T-cell (primary cell): Measurements from ENCODE around the gene KCNJ6. TPM values are rescaled to one million over a fixed set of nuclear protein-coding genes. Genes with fewer than 3 reads are reported as not detected.

Source experiments
- ATAC-seq, 4 experiments: fragments of 200-7000 bp in 3 of 4; fragments of 150-1000 bp in 1 of 4; cut with Tn5 transposase; replicated peaks in 1 of 4; 1 replicate in 3 of 4; 2 replicates in 1 of 4; pipeline ENCODE4 v1.10.0; 2021; ENCODE audit warnings: moderate library complexity in 3 of 4, mild to moderate bottlenecking in 2 of 4, moderate number of reproducible peaks in 1 of 4
- CTCF ChIA-PET, 2 donors: fragments of 300-600 bp; sonication (Branson Sonifier 250); formaldehyde crosslinking; loops; one replicate each; lab custom pipeline; 2022; ENCODE audit warnings: antibody characterized with exemption in 2 of 2; lab: Charles Lee
- POLR2A ChIA-PET, 2 donors: fragments of 300-600 bp; sonication (Branson Sonifier 250); formaldehyde crosslinking; loops; one replicate each; lab custom pipeline; 2022; ENCODE audit warnings: antibody characterized with exemption in 2 of 2; lab: Charles Lee
- DNase-seq, 35 experiments: peaks; one replicate each; pipeline versions ENCODE4 v3.0.0 to v3.0.0-alpha.2; 2013 to 2023
- H3K27ac ChIP-seq: one replicate; pipeline ENCODE4 v1.5.1; 2013; ENCODE audit warnings: low read length
- H3K27me3 ChIP-seq, 2 experiments: replicated peaks in 1 of 2; 1 replicate in 1 of 2; 2 replicates in 1 of 2; pipeline versions ENCODE4 v1.6.1 to v1.7.0; 2013; ENCODE audit warnings: low read length in 1 of 2, mixed read lengths in 1 of 2; ENCODE audit not compliant: control insufficient read depth in 2 of 2, insufficient read depth in 2 of 2; ENCODE audit errors: extremely low read depth in 1 of 2
- H3K36me3 ChIP-seq, 2 donors: 1 replicate in 1 of 2; 2 replicates in 1 of 2; pipeline versions ENCODE4 v1.6.1 to v1.7.0; 2013; ENCODE audit warnings: low read length in 1 of 2; ENCODE audit not compliant: control insufficient read depth in 2 of 2, insufficient read depth in 1 of 2; ENCODE audit errors: extremely low read depth in 1 of 2
- H3K4me1 ChIP-seq, 2 experiments: 1 replicate in 1 of 2; 2 replicates in 1 of 2; pipeline versions ENCODE4 v1.6.1 to v1.7.0; 2013; ENCODE audit warnings: low read length in 2 of 2, mixed read lengths in 1 of 2; ENCODE audit not compliant: insufficient read depth in 2 of 2, control insufficient read depth in 1 of 2; ENCODE audit errors: extremely low read depth in 1 of 2
- H3K4me3 ChIP-seq, 2 donors: 1 replicate in 1 of 2; 2 replicates in 1 of 2; pipeline versions ENCODE4 v1.5.1 to v1.7.0; 2013; ENCODE audit warnings: mild to moderate bottlenecking in 2 of 2, low read length in 1 of 2, moderate library complexity in 1 of 2; ENCODE audit not compliant: control insufficient read depth in 1 of 2; ENCODE audit errors: extremely low read depth in 1 of 2
- H3K9me3 ChIP-seq: 2 replicates; pipeline ENCODE4 v1.7.0; 2013
- H3K27ac Mint-ChIP-seq, 2 donors: one replicate each; pipeline ENCODE4 v1.8.0; 2020 to 2021; ENCODE audit warnings: mild to moderate bottlenecking in 2 of 2, mixed read lengths in 2 of 2
- H3K27me3 Mint-ChIP-seq, 2 donors: one replicate each; pipeline ENCODE4 v1.8.0; 2021 to 2022; ENCODE audit warnings: mixed read lengths in 2 of 2
- H3K36me3 Mint-ChIP-seq: one replicate; pipeline ENCODE4 v1.8.0; 2021; ENCODE audit warnings: mixed read lengths
- H3K4me1 Mint-ChIP-seq, 3 donors: one replicate each; pipeline ENCODE4 v1.8.0; 2020 to 2022; ENCODE audit warnings: mixed read lengths in 3 of 3, mild to moderate bottlenecking in 1 of 3
- H3K4me3 Mint-ChIP-seq, 3 donors: one replicate each; pipeline ENCODE4 v1.8.0; 2020 to 2022; ENCODE audit warnings: mild to moderate bottlenecking in 3 of 3, mixed read lengths in 3 of 3, moderate library complexity in 3 of 3
- H3K9me3 Mint-ChIP-seq, 3 donors: one replicate each; pipeline ENCODE4 v1.8.0; 2020 to 2022; ENCODE audit warnings: mixed read lengths in 3 of 3
- WGBS: methylation state at CpG from one replicate; pipeline ENCODE4 v1.1.5; 2013; ENCODE audit warnings: missing lambda C conversion rate; ENCODE audit not compliant: insufficient coverage; 5-methylcytosine and 5-hydroxymethylcytosine counted together
- total RNA-seq, 35 experiments: library from RNA in 6 of 35; stranded (reverse) in 6 of 35; fragments of 120-200 nt in 1 of 35; gene quantifications; one replicate each; pipeline versions ENCODE4 v1.2.1 to v1.2.4 and lab custom pipeline; 2013 to 2026

KCNJ6 gene
- total RNA-seq, 5 donors from 2014 or later (not counting 1 experiment from before 2014, with no cell fraction given) = not detected

DNA sequence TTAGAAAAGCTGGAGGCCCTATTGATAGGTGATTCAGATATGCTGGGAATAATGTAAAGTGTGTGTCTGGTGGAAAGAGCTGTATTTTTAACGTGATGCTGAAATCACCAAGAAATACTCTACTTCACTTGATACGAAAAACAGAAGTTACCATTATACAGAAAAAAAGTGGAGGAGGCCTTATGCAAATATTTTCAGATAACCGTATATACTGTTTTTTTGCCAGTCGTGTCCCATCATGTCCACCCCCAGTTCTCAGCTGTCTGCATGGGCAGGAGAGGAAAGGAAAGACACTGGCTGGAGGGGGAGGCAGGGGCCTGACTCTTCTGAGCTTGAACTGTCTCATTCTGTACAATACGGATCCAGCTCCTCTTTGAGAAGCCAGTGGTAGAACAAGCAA, 51.1 kb downstream of the KCNJ6 start:
- no peak overlapping the region for H3K4me3 ChIP-seq
- peaks cover 0 to 10% of the 10 kb centered on the region in 2 experiments for H3K27me3 ChIP-seq
- H3K27ac Mint-ChIP-seq = no peak overlapping the region
- DNase-seq = no peak
- no peaks in the 10 kb centered on the region for H3K4me1 ChIP-seq
- ChIA-PET CTCF (no interaction called here), POLR2A (no interaction called here)
- H3K9me3 Mint-ChIP-seq = peaks cover 0 to 3% (median 0%) of the 10 kb centered on the region in 3 donors
- peaks cover 14 to 17% of the 10 kb centered on the region in 2 donors for H3K27me3 Mint-ChIP-seq
- H3K27ac ChIP-seq = no peak overlapping the region
- 80% methylated on average over 1 of the region's 5 CpGs for WGBS
- H3K9me3 ChIP-seq = no peaks in the 10 kb centered on the region
- H3K36me3 Mint-ChIP-seq = no peaks in the 10 kb centered on the region
- H3K4me1 Mint-ChIP-seq = no peaks in the 10 kb centered on the region
- no peak overlapping the region for H3K4me3 Mint-ChIP-seq
- H3K36me3 ChIP-seq = no peaks in the 10 kb centered on the region
- no peak for ATAC-seq

DNA sequence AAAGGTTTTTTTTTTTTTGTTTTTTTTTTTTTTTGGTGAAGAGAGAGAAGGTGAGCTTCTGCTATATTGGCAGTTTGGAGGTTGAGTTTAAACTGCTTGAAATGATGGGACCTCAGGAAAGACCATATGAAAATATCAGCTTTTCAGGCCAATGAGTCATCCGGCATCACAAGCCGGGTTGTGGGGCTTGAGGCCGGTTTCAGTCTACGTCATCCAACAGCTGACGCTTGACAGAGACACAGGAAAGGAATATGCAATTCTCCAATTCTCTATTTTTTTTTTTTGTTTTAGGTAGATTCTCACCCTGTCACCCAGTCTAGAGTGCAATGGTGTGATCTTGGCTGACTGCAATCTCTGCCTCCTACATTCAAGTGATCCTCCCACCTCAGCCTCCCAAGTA, 52.4 kb downstream of the KCNJ6 start:
- DNase-seq (peak in 1 of 35 experiments; percentile 24), ATAC-seq (no peak)
- Mint-ChIP-seq H3K4me1 (no peaks in the 10 kb centered on the region), H3K4me3 (no peak overlapping the region), H3K27ac (no peak overlapping the region), H3K9me3 (peaks cover 0 to 3% (median 0%) of the 10 kb centered on the region in 3 donors), H3K36me3 (no peaks in the 10 kb centered on the region), H3K27me3 (peaks cover 15 to 17% of the 10 kb centered on the region in 2 donors)
- Histone ChIP-seq H3K4me1 (no peaks in the 10 kb centered on the region), H3K9me3 (no peaks in the 10 kb centered on the region), H3K27ac (no peak overlapping the region), H3K27me3 (peaks cover 0 to 10% of the 10 kb centered on the region in 2 experiments), H3K36me3 (no peaks in the 10 kb centered on the region), H3K4me3 (no peak overlapping the region)
- CTCF ChIA-PET = no interaction called here
- WGBS = 40% methylated on average over 1 of the region's 5 CpGs
- POLR2A ChIA-PET = no interaction called here

DNA sequence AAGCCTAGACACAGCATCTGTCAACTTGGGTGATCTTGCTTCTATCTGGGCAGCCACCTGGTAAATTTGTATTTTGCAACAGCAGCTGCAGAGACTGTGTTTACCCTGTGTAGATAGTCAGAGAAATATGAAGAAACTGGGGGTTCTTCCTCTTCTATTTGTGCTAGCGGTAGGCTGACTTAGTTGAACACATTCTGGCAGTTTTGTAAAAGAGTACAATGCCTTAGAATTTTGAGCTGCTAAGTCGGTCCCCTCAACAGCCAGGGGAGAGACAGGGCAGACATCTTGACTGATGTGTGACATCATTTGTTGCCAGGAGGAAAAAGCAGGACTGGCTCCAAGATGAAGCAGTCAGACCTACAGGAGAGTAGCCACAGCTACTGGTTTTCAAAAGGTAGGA, 53.7 kb downstream of the KCNJ6 start:
- H3K4me1 Mint-ChIP-seq = no peaks in the 10 kb centered on the region
- no peak overlapping the region for H3K27ac Mint-ChIP-seq
- CTCF ChIA-PET = interaction anchor here in 1 of 2 donors (0.5 kb wide), 1 partner anchor 628 kb away, joined by 3 read pairs; no protein-coding TSS in a partner anchor
- peak in 1 of 35 experiments; percentile 5 for DNase-seq
- Histone ChIP-seq H3K4me3 (no peak overlapping the region), H3K27ac (no peak overlapping the region), H3K36me3 (no peaks in the 10 kb centered on the region), H3K9me3 (no peaks in the 10 kb centered on the region), H3K4me1 (no peaks in the 10 kb centered on the region), H3K27me3 (peaks cover 0 to 8% of the 10 kb centered on the region in 2 experiments)
- POLR2A ChIA-PET = no interaction called here
- no peak overlapping the region for H3K4me3 Mint-ChIP-seq
- H3K9me3 Mint-ChIP-seq = peaks cover 0 to 3% (median 0%) of the 10 kb centered on the region in 3 donors
- H3K36me3 Mint-ChIP-seq = no peaks in the 10 kb centered on the region
- peaks cover 11 to 20% of the 10 kb centered on the region in 2 donors for H3K27me3 Mint-ChIP-seq
- 24% methylated on average over 2 of the region's 2 CpGs for WGBS
- no peak for ATAC-seq

DNA sequence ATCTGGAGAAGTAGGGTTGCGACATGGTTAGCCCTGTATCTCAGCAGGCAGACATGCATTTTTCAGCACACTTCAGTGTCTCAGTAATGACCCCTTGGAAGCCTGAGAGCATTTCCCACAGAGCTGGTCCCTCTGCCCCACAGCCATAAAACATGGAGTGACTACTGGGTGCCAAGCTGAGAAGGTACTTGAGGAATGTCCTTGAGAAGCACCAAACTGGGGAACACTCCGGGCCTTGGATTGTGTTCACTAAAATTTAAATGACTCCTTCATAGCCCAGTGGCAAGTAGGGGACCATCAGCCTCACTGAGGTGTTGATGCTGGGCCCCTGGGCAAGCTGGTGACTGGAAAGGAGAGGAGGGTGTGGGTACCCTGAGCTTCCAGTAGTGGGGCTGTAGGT, 54.7 kb downstream of the KCNJ6 start:
- Histone ChIP-seq H3K36me3 (no peaks in the 10 kb centered on the region), H3K27me3 (peaks cover 0 to 7% of the 10 kb centered on the region in 2 experiments), H3K9me3 (no peaks in the 10 kb centered on the region), H3K4me1 (no peaks in the 10 kb centered on the region), H3K27ac (no peak overlapping the region), H3K4me3 (no peak overlapping the region)
- no peak for DNase-seq
- no peak overlapping the region for H3K4me3 Mint-ChIP-seq
- peaks cover 0 to 3% (median 0%) of the 10 kb centered on the region in 3 donors for H3K9me3 Mint-ChIP-seq
- ChIA-PET POLR2A (no interaction called here), CTCF (no interaction called here)
- no peaks in the 10 kb centered on the region for H3K36me3 Mint-ChIP-seq
- ATAC-seq = no peak
- 80% methylated on average over 1 of the region's 2 CpGs for WGBS
- H3K27me3 Mint-ChIP-seq = peaks cover 15 to 17% of the 10 kb centered on the region in 2 donors
- H3K4me1 Mint-ChIP-seq = no peaks in the 10 kb centered on the region
- H3K27ac Mint-ChIP-seq = no peak overlapping the region

DNA sequence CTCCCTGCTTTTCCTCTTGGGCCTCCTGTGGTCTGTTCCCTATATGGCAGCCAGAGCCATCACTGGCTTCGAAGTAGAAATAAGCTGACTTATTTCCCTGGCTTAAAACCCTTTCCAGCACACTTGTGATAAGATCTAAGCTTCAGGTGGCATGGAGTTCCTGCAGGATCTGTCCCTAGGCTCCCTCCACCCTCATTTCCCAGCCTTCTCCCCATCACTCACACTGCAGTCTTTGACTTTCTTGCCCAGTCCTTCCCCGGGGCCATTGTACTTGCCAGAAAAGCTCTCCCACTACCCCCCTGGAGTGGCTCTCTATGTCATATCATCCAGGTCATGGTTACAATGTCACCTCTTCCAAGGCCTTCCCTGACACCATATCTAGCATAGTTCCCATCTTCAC, 55.8 kb downstream of the KCNJ6 start:
- H3K4me3 Mint-ChIP-seq = no peak overlapping the region
- no peak overlapping the region for H3K27ac Mint-ChIP-seq
- H3K36me3 Mint-ChIP-seq = no peaks in the 10 kb centered on the region
- Histone ChIP-seq H3K4me3 (no peak overlapping the region), H3K36me3 (no peaks in the 10 kb centered on the region), H3K27ac (no peak overlapping the region), H3K27me3 (peaks cover 0 to 7% of the 10 kb centered on the region in 2 experiments), H3K9me3 (no peaks in the 10 kb centered on the region), H3K4me1 (no peaks in the 10 kb centered on the region)
- CTCF ChIA-PET = no interaction called here
- H3K27me3 Mint-ChIP-seq = peaks cover 15% of the 10 kb centered on the region in 2 donors
- DNase-seq = no peak
- no peaks in the 10 kb centered on the region for H3K4me1 Mint-ChIP-seq
- no peak for ATAC-seq
- 86% methylated on average over 2 of the region's 2 CpGs for WGBS
- peaks cover 0 to 3% (median 0%) of the 10 kb centered on the region in 3 donors for H3K9me3 Mint-ChIP-seq
- POLR2A ChIA-PET = no interaction called here

DNA sequence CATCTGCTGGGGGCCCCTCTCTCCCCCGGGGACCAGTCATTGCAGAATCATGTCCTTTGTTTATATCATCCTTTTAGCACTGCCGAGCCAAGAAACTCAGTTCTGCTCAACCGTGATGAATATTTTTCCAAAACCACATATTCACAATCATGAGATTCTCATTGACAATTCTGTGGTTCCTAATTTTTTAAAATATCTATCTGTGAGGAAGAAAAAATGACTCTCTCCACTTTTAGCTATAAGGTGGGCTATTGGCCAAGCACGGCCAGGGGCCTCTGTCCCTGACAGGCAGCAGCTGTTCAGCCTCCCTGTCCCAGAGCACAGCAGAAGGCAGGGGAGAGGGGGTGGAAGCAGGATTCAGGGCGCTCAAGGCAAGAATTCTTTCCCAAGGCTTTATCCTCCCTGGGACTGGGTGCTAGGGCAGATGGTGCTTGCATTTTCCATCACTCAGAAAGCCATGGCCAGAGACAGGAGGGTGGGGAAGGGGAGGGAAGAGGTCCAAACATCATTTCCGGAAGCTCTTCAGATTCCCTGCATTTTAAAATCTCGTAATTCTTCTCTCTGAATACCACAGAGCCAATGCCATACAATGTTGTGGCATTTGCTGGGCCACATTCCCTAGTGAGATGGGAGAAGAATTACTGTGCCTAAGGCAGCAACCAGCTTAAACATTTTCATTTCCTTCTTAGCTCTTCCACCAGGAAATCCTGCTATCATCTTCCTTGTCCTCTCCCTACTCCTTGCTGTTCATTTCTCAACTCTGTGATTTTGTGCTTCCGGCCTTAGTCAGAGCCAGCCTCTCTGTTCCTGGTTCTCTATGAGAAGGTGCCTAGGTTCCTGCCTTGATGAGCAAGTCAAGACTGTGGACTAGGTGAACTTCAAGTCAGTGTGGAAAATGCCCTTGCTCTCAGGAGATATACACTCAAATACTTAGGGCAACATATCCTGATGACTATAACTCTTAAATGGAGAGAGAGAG, 60.3 kb downstream of the KCNJ6 start:
- CTCF ChIA-PET = no interaction called here

More for the DNA sequence above, 60.3 kb downstream of the KCNJ6 start:
- POLR2A ChIA-PET = no interaction called here
- WGBS = 57% methylated on average over 1 of the region's 8 CpGs
- DNase-seq = no peak
- Mint-ChIP-seq H3K27me3 (peaks cover 10 to 15% of the 10 kb centered on the region in 2 donors), H3K4me1 (no peaks in the 10 kb centered on the region), H3K4me3 (no peak overlapping the region), H3K36me3 (no peaks in the 10 kb centered on the region), H3K27ac (no peak overlapping the region), H3K9me3 (peaks cover 3 to 23% (median 10%) of the 10 kb centered on the region in 3 donors)
- no peak for ATAC-seq
- H3K27ac ChIP-seq = no peak overlapping the region
- H3K4me1 ChIP-seq = no peaks in the 10 kb centered on the region
- no peak overlapping the region for H3K4me3 ChIP-seq
- no peaks in the 10 kb centered on the region for H3K9me3 ChIP-seq
- H3K27me3 ChIP-seq = peaks cover 0 to 3% of the 10 kb centered on the region in 2 experiments
- H3K36me3 ChIP-seq = no peaks in the 10 kb centered on the region
